Thyroid gland (tissue), 4 donors: Measurements from ENCODE around the gene OTOA.
"Not testable (repeated sequence)": the region's sequence is repeated elsewhere in the genome, so short reads cannot be mapped to it uniquely, and the experiment has no call there.

Source experiments
- CTCF ChIP-seq, 6 experiments: fragments of 200-600 bp in 3 of 6; fragments of 450-650 bp in 3 of 6; sonication (generic) in 3 of 6; IDR thresholded peaks; one replicate each; pipeline ENCODE4 v1.5.1; 2016 to 2019; ENCODE audit warnings: antibody characterized with exemption in 6 of 6, mild to moderate bottlenecking in 2 of 6, inconsistent platforms in 1 of 6, moderate library complexity in 1 of 6
- POLR2A ChIP-seq, 2 donors: fragments of 450-650 bp; IDR thresholded peaks; one replicate each; pipeline ENCODE4 v1.6.1; 2017; ENCODE audit warnings: antibody characterized with exemption in 2 of 2, mild to moderate bottlenecking in 2 of 2, moderate library complexity in 1 of 2

GRCh38 chr16:21793310-21793709 lies 129.5 kb downstream of the OTOA start:
- not testable (repeated sequence) for TF ChIP-seq CTCF, POLR2A (IDR thresholded peaks at IDR 0.05)
